ENCODE data around the gene SPOP.
A peak's percentile ranks its signal among the peaks of the same experiment; 100 is the strongest.

SPOP gene

DNA sequence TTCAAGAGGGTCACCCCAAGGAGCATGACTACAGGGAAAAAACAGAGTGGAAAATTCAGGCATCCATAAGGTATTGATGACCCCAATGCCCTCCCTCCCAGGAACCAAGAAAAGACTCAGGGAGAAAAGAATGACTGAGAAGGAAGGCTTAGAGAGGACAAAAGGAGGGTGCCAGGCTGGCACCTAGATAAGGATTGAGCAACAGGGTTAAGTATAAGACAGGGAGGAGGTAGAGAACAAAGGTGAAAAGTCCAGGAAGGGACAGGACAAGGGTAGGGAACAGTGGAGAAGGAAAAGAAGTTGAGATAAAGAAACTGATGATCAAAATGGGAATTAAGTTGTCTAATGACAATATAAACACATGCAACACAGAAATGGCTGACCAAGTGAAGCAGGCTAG, 27.4 kb upstream of the SPOP start:
- Histone ChIP-seq H3K36me3 (ENCODE audit: insufficient read depth, low read length) (peaks cover 39% of the 10 kb centered on the region), H3K9me3 (ENCODE audit: control insufficient read depth, insufficient read depth, low read length) (no peaks in the 10 kb centered on the region), H3K4me1 (ENCODE audit: insufficient read depth, low read length) (peaks cover 14% of the 10 kb centered on the region; the same call in 1 of the 2 replicates)

DNA sequence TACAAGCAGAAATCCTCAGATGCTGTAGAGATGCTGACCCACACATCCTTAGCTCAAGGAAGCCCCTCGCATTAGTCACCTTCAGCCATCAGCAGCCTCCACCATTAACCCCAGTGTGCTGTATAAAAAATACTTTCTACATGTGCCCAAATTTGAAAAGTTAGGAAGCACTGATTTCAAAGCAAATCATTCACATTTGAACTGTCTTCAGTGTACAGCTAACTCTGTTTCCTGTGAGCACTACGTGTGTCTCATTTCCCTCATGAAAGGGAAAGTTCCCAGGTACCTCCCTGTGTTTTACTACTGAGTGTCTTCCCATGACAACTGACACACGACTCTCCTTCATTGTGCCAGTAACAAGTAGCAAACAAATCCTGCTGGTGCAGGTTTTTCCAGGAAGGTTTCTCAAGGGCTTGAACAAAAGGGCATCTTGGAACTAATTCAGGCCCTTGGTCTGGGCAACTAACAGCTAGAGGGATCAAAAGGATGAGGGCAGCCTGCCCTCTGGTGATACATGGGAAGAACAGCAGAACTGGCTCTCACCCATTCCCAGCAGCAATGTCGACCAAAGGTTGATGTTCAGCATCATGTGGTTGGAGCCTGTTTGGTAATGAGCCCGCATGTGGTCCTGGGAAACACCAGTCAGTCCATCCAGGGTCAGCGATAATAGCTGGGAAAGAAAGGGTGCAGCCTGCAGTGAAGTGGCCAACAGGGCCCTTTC, 25.8 kb upstream of the SPOP start:
- Histone ChIP-seq H3K9ac (ENCODE audit: low read depth, low read length) (no peak overlapping the region), H3K9me3 (ENCODE audit: control insufficient read depth, insufficient read depth, low read length) (no peaks in the 10 kb centered on the region), H3K4me1 (ENCODE audit: insufficient read depth, low read length) (peaks cover 14% of the 10 kb centered on the region; the same call in 1 of the 2 replicates), H3K36me3 (ENCODE audit: insufficient read depth, low read length) (peaks cover 39% of the 10 kb centered on the region)

More for the DNA sequence above, 27.4 kb upstream of the SPOP start:
- no peak overlapping the region for H3K9ac ChIP-seq (ENCODE audit: low read depth, low read length)

DNA sequence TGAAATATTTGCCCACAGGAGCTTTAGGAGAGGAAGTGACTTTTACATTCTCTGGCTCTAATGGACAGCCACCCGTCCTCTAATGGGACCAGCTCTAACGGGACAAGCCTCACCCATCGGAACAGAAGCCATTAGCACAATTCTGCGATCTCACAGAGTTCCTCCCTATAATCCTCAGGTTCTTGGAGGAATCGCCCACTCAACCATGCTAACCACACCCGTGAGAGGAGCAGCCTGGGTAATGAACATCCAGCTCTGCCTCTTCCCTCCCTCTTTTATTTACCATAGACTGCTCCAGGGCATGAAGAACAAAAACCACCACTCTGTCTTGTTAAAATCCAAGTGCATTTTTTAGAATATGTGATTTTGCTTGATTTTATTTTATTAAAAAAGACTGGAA, 23.1 kb upstream of the SPOP start:
- Histone ChIP-seq H3K36me3 (ENCODE audit: insufficient read depth, low read length) (peaks cover 38% of the 10 kb centered on the region), H3K9ac (ENCODE audit: low read depth, low read length) (no peak overlapping the region), H3K4me1 (ENCODE audit: insufficient read depth, low read length) (no peaks in the 10 kb centered on the region), H3K9me3 (ENCODE audit: control insufficient read depth, insufficient read depth, low read length) (no peaks in the 10 kb centered on the region)

DNA sequence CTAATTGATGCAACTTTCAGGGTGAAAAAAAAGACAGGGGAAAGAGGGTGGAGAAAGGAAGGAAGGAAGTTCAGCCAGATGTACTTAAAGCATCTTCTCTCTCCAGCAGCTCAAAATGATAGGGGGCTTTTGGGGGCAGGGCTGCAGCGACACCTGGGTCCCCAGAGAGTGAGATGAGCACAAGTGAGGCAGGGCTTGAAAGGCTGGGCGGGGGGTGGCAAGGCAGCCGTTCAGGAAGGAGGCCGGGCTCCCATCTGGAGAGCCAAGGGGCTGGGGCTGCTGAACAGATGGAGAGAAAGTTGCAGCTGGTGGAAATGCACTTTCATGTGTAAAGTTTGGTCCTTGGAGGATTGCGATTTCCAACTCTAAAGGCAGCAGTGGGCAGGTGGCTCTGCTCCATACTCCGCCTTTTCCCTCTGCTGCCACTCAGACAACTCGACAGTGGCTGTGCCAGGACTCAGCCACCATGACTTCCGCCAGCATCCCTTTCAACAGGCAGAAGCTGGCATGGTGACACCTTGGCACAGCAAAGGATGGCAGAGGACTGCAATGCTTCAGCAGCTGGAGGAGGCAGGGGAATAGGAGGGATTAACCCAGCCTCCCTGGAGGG, 22.2 kb upstream of the SPOP start:
- H3K36me3 ChIP-seq (ENCODE audit: insufficient read depth, low read length), result peaks cover 29% of the 10 kb centered on the region
- no peaks in the 10 kb centered on the region for H3K9me3 ChIP-seq (ENCODE audit: control insufficient read depth, insufficient read depth, low read length)
- no peak overlapping the region for H3K9ac ChIP-seq (ENCODE audit: low read depth, low read length)
- H3K4me1 ChIP-seq (ENCODE audit: insufficient read depth, low read length), result peaks cover 2% of the 10 kb centered on the region; the same call in 1 of the 2 replicates

DNA sequence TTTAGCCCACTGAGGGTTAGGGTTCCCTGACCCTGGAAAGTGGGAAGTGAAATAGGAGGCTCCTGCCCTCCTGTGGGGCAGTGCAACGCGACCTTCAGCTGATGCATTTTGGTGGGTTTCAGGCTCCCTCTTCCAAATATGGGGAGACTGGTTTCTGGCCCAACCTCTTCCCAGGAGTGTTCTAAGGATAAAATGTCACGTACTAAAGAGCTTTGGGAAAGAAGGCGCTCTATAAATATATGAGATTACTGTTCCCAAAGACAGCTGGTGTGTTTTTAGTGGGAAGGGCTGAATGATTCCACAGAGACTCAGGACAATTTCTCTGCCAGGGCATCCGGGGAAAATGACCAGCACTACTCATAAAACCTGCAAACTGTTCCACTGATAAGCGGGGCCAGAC, 20.1 kb upstream of the SPOP start:
- Histone ChIP-seq H3K9me3 (ENCODE audit: control insufficient read depth, insufficient read depth, low read length) (no peaks in the 10 kb centered on the region), H3K9ac (ENCODE audit: low read depth, low read length) (no peak overlapping the region), H3K4me1 (ENCODE audit: insufficient read depth, low read length) (peaks cover 7% of the 10 kb centered on the region; the same call in 1 of the 2 replicates), H3K36me3 (ENCODE audit: insufficient read depth, low read length) (peaks cover 14% of the 10 kb centered on the region)

DNA sequence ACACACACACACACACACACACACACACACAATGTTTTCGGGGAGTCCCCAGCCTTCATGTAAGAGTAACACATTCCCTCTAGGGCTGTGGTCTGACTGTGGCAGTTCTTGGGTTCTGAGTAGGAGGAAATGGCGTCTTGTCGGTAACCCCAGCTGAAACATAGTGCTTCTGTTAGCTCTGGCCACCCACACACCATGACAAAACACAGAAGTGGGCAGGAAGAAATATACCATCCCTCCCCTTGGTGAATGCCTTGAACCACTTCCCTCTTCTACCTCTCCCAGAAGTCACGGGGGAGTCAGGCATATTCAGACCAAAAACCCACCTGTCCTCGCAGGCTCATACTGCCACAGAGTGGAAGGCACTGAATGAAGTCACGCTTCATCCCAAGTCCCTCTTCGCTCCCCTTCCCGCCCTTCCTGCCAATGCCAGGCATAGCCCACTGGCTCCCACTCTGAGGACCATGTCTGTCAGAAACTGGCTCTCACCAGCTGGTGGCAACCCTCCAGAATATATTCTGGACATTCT, 18.4 kb upstream of the SPOP start:
- no peak overlapping the region for H3K9ac ChIP-seq (ENCODE audit: low read depth, low read length)
- H3K9me3 ChIP-seq (ENCODE audit: control insufficient read depth, insufficient read depth, low read length), result no peaks in the 10 kb centered on the region
- H3K4me1 ChIP-seq (ENCODE audit: insufficient read depth, low read length), result peaks cover 7% of the 10 kb centered on the region; the same call in 1 of the 2 replicates
- peaks cover 3% of the 10 kb centered on the region for H3K36me3 ChIP-seq (ENCODE audit: insufficient read depth, low read length)

DNA sequence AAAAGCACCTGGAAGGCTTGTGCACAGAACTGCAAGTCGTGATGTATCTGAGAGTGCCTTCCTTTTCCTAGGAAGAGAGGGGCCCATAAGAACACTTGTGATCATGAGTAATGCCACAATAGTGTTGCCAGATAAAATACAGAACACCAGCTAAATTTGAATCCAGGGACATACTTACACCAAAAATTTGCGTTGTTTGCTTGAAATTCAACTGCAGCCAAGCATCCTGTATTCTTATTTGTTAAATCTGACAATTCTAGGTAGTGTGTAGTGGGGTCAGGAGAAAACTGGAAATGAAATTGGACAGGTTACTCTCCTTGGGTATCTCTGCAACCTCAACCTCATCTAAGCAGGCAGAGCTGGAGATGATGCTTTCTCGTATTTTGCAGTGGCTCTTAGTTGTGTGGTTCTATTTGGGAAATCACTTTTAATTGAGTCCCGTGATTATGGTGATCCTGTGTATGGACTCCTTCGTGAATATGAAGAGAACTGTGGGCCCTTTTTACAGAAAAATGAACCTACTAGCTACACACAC, 17.9 kb upstream of the SPOP start:
- H3K4me1 ChIP-seq (ENCODE audit: insufficient read depth, low read length), result peaks cover 7% of the 10 kb centered on the region; the same call in 1 of the 2 replicates
- H3K9ac ChIP-seq (ENCODE audit: low read depth, low read length), result no peak overlapping the region
- no peaks in the 10 kb centered on the region for H3K36me3 ChIP-seq (ENCODE audit: insufficient read depth, low read length)
- no peaks in the 10 kb centered on the region for H3K9me3 ChIP-seq (ENCODE audit: control insufficient read depth, insufficient read depth, low read length)

DNA sequence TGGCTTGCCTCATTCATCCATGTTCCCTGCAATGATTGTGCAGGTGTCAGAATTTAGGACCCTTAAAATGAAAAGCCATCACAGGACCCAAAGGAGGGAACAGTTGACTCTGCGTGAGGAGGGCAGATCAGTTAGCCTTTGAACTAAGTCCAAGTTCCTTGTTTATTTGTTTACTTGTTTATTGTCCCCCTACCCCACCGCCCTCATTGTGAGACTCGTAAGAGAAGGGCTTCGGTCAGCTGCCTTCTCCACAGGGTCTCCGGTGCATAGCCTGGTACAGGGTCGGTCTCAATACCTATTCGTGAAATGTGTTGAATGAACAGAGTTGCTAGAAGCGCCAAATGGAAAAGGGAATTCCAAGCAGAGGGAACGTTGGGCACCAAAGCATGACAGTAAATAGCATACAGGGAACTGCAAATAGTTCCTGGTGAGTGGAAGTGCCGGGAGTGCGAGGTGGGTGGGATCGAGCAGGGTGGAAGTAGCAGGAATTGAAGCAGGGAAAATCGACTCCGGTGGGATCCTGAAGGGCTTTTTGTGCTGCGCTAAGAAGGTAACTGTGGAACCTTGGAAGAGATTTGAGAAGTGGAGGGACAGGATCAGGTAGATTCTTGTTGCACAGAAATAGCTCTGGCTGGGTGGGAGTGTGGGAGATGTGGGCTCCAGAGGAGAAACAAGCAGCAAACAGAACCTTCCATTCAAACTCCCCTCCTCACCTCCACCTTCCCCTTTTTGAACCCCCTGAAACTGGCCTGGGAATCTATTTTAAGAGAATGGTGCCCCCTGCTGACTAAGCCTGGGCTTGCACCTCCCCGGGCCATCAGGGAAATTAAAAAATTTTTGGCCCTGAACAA, 17.2 kb upstream of the SPOP start:
- H3K9me3 ChIP-seq (ENCODE audit: control insufficient read depth, insufficient read depth, low read length), result no peaks in the 10 kb centered on the region

DNA sequence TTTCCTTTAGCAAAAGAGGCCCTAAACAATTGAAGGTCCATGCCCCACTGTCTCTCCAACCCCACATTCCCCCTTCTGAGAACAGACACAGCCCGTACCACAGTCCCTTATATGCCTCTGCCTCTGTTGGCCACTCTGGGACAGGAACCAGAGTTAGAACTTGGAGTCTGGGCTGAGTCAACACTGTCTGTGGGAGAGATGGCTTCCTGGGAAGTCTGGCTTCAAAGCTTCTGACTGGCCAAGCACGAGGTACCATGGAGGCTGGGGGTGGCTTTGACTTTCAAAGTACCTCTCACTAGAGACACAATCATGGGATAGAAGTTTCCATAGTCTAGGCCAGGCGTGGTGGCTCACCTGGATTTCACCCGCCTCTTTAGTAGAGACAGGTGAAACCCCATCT, 14.9 kb upstream of the SPOP start:
- Histone ChIP-seq H3K36me3 (ENCODE audit: insufficient read depth, low read length) (no peaks in the 10 kb centered on the region), H3K9ac (ENCODE audit: low read depth, low read length) (no peak overlapping the region), H3K4me1 (ENCODE audit: insufficient read depth, low read length) (peaks cover 19% of the 10 kb centered on the region), H3K9me3 (ENCODE audit: control insufficient read depth, insufficient read depth, low read length) (no peaks in the 10 kb centered on the region)

More for the DNA sequence above, 17.2 kb upstream of the SPOP start:
- peaks cover 7% of the 10 kb centered on the region; the same call in 1 of the 2 replicates for H3K4me1 ChIP-seq (ENCODE audit: insufficient read depth, low read length)
- no peaks in the 10 kb centered on the region for H3K36me3 ChIP-seq (ENCODE audit: insufficient read depth, low read length)
- peak overlapping the region; percentile 23 for H3K9ac ChIP-seq (ENCODE audit: low read depth, low read length)

DNA sequence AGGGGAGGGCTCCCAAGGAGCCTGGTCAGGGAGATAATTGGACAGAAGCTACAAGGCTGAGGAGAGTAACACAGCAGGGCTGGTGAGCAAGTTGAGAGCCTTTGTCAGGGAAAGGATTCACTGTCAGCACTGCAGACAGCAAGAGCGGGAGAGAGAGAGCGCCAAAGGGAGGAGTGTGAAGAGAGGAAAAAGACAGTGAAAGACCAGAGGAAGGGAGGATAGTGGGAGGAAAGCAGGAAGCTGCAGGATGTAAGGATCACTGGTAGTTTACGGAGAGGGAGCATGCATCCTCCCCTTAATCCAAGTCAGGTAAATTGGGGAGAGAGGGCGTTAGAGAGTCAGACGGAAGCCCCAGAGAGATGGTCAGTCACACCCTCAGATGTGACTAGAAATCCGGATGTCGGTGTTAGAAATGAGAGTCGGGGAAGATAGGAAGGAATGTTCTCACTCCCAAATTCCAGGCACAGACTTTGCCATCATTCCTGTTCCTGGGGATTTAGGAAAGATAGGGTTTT, 13.8 kb upstream of the SPOP start:
- Histone ChIP-seq H3K9me3 (ENCODE audit: control insufficient read depth, insufficient read depth, low read length) (no peaks in the 10 kb centered on the region), H3K36me3 (ENCODE audit: insufficient read depth, low read length) (no peaks in the 10 kb centered on the region), H3K9ac (ENCODE audit: low read depth, low read length) (no peak overlapping the region), H3K4me1 (ENCODE audit: insufficient read depth, low read length) (peaks cover 19% of the 10 kb centered on the region)

DNA sequence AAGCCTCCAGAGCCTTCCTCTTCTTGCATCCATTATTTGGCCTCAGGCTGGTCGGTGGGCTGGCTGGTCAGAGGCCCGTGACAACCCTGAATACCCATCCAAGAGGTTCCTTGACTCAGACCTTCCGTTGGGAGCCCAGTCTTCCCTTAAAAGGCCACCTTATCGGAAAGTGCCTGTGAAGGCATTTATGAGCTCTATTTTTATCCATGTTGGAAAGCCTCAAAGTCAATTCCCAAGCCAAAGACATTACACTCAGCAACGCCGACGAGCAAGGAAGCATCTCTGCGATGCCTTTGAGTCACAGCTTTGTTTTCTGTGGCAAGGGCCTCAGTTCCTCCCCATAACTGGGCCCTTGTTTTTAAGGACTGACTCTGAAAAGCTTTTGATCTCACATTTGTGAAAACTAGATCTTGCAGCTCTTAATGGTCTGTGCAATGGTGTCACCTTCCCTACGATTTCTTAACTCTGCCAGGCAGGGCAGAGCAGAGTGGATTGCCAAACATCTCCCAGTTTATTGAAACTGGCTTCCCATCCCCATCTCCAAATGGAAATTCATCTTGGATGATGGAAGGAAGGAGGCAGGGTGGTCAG, 13.3 kb upstream of the SPOP start:
- peaks cover 19% of the 10 kb centered on the region for H3K4me1 ChIP-seq (ENCODE audit: insufficient read depth, low read length)
- no peak overlapping the region for H3K9ac ChIP-seq (ENCODE audit: low read depth, low read length)
- H3K36me3 ChIP-seq (ENCODE audit: insufficient read depth, low read length), result no peaks in the 10 kb centered on the region
- no peaks in the 10 kb centered on the region for H3K9me3 ChIP-seq (ENCODE audit: control insufficient read depth, insufficient read depth, low read length)

DNA sequence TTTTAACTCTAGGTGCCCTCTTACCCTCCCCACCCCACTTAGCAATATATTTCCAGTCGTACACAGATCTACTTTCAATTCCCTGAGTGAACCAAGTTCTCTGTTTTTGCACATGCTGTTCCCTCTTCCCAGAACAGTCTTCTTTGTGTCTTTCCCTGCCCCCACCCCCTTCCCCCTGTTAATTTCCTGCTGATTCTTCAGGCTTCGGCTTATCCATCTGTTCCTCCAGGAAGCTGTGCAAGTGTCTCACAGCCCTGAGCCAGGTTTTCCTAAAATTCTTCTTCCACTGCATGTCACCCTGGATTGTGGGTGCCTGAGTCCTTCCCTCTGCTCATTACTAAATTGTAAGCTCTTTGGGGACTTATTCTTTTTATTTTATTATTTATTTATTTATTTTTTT, 12.4 kb upstream of the SPOP start:
- H3K9me3 ChIP-seq (ENCODE audit: control insufficient read depth, insufficient read depth, low read length), result no peaks in the 10 kb centered on the region
- no peak overlapping the region for H3K9ac ChIP-seq (ENCODE audit: low read depth, low read length)
- peaks cover 18% of the 10 kb centered on the region for H3K4me1 ChIP-seq (ENCODE audit: insufficient read depth, low read length)
- no peaks in the 10 kb centered on the region for H3K36me3 ChIP-seq (ENCODE audit: insufficient read depth, low read length)

DNA sequence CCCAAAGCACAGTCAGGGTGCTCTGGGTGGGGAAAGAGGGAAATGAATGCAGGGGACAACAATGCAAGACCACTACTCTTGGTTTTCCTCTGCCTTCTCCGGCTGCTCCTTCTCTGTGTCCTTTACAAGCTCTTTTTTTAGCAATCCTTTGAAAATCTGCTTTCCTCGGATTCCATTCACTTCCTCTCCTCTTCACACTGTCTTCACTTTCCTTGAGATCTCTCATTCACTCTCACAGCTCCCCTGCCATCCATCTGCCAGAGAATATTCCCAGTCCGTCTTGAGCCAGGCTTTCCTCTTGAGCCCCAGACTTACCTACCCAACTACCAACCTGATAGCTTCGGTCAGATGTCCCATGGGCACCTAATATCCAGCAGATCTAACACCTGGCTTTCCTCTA, 11.0 kb upstream of the SPOP start:
- Histone ChIP-seq H3K9me3 (ENCODE audit: control insufficient read depth, insufficient read depth, low read length) (no peaks in the 10 kb centered on the region), H3K4me1 (ENCODE audit: insufficient read depth, low read length) (peaks cover 12% of the 10 kb centered on the region), H3K9ac (ENCODE audit: low read depth, low read length) (no peak overlapping the region), H3K36me3 (ENCODE audit: insufficient read depth, low read length) (no peaks in the 10 kb centered on the region)

Data from ES-I3 (cell line).